Lower leg skin (tissue), 3 donors: ENCODE results near the gene SLC6A18.

Experiments
- CTCF ChIP-seq, 3 donors: fragments of 450-650 bp; IDR thresholded peaks; one replicate each; pipeline ENCODE4 v1.5.1; 2016; ENCODE audit warnings: antibody characterized with exemption in 3 of 3, mild to moderate bottlenecking in 3 of 3, moderate library complexity in 2 of 3
- POLR2A ChIP-seq, 2 donors: fragments of 450-650 bp; IDR thresholded peaks; one replicate each; pipeline ENCODE4 v1.6.1; 2016 to 2017; ENCODE audit warnings: antibody characterized with exemption in 2 of 2, mild to moderate bottlenecking in 1 of 2, moderate library complexity in 1 of 2

GRCh38 chr5:1223278-1223670, 1.9 kb upstream of the SLC6A18 start:
- TF ChIP-seq CTCF (IDR thresholded peaks at IDR 0.05) (no peak), POLR2A (IDR thresholded peaks at IDR 0.05) (no peak)
